Islet of Langerhans (tissue), 1 donor: ENCODE results near the gene CPSF7.
"Not testable (repeated sequence)": the region's sequence is repeated elsewhere in the genome, so short reads cannot be mapped to it uniquely, and the experiment has no call there.

Experiments used
- FAIRE-seq: peaks from one replicate; lab custom pipeline; 2011; peaks lifted over from hg19 to GRCh38; lab: Jason Lieb, UNC

CPSF7 gene, protein sequence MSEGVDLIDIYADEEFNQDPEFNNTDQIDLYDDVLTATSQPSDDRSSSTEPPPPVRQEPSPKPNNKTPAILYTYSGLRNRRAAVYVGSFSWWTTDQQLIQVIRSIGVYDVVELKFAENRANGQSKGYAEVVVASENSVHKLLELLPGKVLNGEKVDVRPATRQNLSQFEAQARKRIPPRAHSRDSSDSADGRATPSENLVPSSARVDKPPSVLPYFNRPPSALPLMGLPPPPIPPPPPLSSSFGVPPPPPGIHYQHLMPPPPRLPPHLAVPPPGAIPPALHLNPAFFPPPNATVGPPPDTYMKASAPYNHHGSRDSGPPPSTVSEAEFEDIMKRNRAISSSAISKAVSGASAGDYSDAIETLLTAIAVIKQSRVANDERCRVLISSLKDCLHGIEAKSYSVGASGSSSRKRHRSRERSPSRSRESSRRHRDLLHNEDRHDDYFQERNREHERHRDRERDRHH

DNA sequence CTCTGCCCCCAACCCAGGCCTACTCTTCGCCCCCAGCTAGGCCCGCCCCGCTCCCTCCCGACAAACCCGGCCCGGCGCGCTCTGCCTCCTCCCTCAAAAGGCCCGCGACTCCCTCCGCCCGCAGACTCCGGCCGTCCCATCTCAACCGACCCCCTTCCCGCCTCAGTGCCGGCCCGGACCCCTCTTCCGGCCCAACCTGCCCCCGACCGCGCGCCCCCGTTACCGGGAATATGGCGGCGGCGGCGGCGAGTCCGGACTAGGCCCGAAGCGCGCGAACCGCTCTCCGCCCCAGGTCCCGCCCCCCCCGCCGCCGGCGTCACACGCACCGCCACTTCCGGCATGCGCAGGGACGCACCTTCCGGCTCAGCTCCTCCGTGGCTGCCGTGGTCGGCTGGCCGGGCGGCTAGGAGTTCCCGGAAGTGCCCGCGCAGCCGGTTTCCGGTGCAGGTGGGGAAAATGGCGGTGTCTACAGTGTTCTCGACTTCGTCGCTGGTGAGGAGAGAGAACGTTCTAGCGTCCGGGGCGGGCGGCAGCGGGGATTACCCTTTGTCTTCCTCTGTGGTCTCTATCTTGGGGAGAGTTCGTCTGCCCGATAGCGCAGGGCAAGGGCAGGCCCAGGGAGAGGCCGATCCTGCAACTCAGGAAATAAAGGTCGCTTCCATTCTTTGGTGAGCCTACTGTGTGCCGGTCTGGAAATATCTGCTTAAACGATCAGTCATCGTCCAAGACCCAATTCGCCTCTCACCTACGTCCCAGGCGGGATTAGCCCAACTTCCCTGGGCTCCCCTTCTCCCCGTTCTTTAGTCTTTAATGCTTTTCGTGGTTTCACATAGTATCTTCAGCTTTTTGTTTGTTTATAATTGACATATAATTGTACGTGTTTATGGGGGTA, at the start of gene CPSF7, which contains the start of gene SDHAF2:
TSS of gene CPSF7 (minus strand) at position 285 of the 892 bp plus-strand sequence. CDS start 740 bp downstream, outside the sequence.
TSS of gene SDHAF2 (plus strand) at position 434 of the 892 bp plus-strand sequence. CDS start at position 457, 23 bp downstream.
- FAIRE-seq: no peak

DNA sequence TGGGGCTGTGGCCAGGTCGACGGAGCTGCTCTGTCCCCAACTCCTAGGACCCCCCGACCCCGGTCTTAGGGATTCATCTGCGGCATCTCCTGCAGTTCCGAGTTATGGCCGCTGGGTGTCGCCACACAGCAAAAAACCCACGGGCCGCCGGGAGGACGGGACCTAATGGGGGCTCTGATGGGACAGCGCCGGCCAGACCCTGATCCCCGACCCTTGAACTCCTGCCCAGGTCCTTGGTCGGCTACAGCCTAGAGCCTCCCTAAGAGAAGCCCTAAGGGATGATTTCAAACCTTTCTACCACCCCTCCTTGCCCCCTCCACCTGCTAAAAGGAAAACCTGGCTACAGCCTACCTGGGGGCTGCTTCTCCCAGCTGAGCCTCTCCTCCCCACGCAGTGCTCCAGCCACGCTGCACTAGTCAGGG, 48.0 kb upstream of the CPSF7 start:
- no peak for FAIRE-seq

DNA sequence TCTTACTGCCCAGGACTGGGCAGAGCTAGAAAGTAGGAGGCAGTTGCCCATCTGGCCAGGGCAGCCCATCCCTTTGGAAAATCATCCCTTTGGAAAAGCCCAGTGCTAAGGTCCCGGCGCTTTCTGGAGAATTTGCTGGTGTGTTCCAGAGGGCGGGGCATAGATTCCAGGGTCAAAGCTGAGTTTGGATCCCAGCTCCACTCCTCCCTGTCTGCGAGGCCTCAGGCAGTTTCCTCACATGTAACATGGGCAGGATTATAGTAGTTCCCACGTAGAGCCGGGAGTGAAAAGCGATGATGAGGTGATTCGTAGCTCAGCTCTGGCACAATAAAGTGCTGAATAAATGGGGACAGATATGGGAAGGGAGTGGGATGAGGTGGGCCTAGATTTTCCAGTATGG, 47.4 kb upstream of the CPSF7 start:
- FAIRE-seq: no peak

DNA sequence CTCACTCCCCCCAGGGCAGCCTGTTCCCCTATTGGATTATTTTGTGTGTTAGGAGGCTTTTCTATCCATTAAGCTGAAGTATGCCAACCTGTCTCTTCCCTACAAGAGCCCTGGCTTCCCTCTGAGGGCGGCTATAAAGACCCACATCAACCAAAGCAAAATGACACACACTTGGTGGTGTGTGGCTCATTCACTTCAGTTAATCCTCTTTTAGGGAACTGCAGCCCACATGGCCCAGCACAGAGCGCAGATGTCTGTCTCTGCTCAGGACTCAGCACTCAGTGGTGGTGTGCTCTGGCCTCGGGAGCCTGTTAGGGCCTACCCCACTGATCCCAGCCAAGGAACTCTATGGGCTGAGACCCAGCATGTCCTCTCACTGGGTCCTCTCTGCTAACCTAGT, 46.6 kb upstream of the CPSF7 start:
- FAIRE-seq: no peak

DNA sequence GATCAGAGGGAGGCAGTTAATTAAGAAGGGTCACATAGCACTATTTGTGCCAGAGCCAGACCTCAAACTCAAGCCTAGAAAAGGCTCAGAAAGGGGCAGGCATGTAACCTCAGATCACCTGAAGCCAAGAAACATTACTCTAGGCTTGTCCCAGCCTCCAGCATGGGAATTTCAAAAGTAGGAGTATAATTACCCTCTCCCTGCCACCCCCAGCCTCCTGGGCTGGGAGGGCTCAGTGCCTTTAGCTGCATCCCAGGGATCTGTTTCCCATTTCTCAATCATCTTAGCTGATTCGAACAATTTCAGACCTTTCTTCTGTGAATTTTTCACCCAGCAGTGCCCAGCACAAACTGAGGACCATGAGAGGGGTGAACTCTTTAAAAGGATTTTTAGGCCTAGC, 45.7 kb upstream of the CPSF7 start:
- no peak for FAIRE-seq

DNA sequence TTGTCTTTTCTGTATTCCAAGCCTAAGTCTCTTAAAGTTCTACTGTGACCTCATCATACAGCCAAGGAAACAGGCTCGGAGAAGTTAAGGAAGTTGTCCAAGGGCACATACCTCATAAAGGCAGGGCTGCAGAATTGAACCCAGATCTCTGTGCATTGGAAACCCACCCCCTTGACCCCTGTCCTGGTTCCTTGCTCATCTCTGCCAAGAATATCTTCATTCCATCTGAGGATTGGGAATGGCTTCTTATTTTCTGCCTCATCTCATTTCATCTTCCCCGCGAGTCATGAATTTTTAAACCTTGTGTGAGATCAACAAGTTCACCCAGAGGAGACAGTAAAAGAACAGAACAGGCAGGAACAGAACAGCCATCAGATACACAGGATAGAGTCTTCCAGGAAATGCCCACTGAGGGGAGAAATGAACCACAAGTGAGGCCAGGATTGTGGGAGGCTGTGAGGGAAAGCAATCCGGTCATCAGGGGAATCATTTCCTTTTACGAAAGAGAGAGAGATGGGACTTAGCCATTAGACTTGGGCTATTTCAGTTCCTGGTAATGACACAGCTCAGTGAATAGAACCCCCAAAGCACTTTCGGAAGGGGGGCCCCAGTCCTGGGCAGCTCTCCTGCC, 44.4 kb upstream of the CPSF7 start:
- no peak for FAIRE-seq

DNA sequence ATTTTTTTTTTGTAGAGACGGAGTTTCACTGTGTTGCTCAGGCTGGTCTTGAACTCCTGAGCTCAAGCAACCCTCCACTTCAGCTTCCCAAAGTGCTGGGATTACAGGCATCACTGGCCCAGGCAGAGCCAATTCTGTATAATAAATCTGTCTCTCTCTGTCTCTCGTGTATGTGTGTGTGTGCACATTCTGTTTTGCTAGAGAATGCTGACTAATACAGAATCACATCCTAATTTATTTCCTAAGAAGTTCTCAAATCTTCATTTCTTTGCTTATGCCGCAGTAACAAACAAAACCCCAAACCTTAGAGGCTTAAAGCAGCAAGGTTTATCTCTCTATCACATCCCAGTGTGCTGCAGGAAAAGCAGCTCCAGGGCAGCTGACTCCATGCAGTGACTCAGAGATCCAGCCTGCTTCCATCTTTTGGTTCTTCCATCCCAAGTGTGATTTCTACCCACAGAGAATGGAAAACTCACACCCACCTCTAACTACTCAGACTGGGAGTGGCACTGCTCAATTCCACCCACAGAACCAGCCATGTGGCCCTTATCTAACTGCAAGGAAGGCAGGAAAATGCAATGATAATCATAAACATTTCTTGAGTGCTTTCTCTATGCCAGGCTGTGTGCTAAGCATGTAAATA, 43.7 kb upstream of the CPSF7 start:
- FAIRE-seq: no peak

DNA sequence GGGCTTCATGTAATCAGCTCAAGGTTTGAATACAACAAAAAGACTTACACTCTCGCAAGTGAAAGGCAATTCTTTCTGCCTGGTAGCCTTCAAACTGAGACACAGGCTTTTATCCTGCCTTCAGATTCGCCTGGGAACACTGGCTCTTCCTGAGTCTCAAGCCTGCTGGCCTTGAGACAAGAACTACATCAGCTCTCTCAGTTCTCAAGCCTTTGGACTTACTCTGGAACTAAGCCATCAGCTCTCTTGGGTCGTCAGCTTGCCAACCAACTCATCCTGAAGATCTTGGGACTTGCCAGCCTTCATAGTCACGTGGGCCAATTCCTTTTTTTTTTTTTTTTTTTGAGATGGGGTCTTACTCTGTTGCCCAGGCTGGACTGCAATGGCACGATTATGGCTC, 43.1 kb upstream of the CPSF7 start:
- FAIRE-seq: no peak

DNA sequence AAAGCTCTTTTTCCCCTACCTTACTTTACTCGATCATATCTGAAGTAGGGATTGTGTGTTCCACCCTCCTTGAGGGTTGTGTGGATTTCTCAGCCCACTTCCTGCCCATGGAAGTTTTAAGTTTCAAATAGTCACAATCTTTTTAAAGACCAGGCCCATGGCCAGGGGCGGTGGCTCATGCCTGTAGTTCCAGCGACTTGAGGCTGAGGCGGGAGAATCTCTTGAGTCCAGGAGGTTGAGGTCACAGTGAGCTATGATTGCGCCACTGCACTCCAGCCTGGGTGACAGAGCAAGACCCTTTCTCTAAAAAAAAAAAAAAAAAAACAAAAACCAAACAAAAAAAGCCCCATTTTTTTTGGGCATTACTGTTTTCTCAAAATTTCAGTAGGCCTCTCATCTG, 42.5 kb upstream of the CPSF7 start:
- FAIRE-seq: no peak

DNA sequence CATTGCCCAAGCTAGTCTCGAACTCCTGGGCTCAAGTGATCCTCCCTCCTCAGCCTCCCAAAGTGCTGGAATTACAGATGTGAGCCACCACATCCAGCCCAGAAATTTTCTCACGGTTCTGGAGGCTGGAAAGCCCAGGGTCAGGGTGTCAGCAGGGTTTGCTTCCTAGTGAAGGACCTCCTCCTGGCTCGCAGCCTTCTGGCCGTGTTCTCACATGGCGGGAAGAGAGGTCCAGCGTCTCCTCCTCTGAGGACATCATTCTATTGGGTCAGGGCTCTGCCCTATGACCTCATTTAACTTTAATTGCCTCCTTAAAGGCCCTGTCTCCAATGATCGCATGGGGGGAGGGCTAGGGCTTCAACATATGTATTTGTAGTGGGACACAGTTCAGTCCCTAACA, 38.2 kb upstream of the CPSF7 start:
- FAIRE-seq: no peak

DNA sequence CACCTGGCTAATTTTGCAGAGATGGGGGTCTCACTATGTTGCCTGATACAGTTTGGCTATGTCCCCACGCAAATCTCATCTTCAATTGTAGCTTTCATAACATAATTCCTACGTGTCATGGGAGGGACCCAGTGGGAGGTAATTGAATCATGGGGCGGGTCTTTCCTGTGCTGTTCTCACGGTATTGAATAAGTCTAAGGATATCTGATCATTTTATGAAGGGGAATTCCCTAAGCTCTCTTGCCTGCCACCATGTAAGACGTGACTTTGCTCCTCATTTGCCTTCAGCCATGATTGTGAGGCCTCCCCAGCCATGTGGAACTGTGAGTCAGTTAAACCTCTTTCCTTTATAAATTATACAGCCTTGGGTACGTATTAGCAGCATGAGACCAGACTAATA, 37.8 kb upstream of the CPSF7 start:
- not testable (repeated sequence) for FAIRE-seq

DNA sequence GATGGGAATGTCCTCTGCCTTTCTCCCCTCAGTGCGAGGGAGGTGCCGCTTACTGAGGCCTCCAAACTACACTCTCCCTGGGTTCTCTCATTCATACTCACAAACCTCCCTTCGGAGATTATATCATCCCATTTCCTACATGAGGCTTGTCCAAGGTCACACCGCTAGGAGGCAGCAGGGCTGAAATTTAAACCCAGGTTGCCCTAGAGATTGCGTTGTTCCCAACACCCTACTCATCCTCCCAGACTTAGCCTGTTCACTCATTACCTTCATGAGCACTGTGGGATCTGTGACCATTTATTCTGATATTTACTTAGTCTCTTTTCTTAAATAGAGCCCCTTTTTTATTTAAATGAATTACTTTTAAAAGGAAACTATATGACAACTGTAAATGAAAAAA, 31.2 kb upstream of the CPSF7 start:
- FAIRE-seq: no peak

DNA sequence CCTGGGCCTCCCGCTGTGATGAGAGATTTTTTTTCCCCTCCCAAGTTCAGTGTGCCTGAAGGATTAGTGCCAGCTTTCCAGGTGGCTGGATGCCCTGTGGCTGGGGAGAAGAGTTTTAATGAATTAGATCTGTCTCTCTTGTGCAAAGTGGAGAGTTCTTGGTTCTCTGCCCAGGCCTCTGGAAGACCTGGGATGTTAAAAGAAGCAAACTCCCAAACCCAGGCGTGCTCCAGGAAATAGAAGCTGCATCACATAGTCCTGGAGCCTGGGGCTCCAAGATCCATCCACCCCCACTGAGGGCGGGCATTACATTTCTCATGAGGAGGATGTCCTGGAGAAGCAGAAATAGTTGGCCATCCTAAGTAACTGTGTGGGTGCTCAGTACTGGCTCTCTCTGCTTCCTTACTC, 30.7 kb upstream of the CPSF7 start:
- FAIRE-seq: no peak

DNA sequence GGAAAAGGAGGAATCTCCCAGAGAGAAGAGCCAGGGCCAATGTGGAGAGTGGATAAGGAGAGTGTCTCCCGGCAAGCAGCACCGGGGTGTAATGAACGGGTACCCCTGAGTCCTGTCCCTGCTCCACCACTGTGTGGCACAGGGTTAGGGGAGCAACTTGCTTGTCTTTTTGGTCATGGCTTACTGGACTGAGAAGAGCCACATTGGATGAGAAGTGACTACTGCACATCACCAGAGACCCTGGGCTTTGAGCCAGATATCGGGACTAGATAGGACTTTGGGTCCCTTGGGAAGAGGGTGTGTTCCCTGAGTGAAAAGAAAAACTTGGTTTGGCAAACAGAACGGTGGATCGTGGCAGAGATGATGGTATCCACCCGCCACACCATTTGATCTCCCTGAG, 24.7 kb upstream of the CPSF7 start:
- FAIRE-seq: no peak

DNA sequence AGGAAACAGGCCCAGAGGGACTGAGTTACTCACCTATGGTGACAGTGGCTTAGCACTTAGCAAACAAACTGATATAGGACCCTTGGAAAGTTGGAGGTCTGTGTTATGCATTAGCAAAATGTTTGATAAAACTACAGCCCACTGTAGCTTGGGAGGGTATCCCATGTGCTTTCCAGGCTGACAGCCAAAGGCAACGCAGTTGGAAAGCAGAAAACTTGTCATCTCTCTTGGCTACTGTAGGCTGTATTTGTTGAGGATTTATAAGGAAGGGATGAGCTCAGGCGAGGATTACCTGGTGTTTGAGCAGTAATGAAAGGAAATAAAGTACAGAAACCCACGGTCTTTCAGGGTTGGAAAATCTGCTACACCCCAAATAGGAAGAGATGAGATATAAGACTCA, 23.9 kb upstream of the CPSF7 start:
- no peak for FAIRE-seq

DNA sequence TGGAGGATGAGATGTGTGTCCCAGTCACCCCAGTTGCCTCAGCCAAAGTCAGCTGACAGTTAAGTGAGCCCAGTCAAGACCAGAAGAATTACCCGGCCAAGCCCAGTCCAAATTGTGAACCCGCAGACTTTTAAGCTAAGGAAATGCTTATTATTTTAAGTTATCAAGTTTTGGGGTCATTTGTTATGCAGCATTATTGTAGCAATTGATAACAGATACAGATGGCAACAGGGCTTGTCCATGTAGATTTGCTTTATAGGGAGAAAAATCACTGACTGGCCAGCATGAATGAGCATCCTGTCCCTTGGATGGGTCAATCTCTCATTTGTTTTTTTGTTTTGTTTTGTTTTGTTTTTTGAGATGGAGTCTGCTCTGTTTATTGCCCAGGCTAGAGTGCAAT, 23.1 kb upstream of the CPSF7 start:
- FAIRE-seq: no peak

DNA sequence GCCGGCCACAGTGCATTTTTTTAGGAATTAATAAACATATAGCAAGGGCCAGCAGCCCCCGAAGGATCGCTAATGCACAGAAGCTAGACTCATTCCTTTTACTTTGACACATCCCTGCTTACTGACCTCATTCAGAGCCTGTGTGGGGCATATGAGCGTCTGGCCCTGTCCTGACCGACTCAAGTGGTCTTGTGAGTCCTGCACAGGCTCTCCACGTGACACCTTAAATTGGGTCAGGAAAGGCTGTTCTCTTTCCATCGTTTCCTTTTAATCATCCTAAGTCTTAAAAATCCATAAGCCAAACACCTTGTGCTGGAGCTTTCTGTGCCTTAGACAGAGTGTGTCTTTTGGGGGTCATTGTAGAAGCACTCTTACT, 18.8 kb upstream of the CPSF7 start:
- no peak for FAIRE-seq

DNA sequence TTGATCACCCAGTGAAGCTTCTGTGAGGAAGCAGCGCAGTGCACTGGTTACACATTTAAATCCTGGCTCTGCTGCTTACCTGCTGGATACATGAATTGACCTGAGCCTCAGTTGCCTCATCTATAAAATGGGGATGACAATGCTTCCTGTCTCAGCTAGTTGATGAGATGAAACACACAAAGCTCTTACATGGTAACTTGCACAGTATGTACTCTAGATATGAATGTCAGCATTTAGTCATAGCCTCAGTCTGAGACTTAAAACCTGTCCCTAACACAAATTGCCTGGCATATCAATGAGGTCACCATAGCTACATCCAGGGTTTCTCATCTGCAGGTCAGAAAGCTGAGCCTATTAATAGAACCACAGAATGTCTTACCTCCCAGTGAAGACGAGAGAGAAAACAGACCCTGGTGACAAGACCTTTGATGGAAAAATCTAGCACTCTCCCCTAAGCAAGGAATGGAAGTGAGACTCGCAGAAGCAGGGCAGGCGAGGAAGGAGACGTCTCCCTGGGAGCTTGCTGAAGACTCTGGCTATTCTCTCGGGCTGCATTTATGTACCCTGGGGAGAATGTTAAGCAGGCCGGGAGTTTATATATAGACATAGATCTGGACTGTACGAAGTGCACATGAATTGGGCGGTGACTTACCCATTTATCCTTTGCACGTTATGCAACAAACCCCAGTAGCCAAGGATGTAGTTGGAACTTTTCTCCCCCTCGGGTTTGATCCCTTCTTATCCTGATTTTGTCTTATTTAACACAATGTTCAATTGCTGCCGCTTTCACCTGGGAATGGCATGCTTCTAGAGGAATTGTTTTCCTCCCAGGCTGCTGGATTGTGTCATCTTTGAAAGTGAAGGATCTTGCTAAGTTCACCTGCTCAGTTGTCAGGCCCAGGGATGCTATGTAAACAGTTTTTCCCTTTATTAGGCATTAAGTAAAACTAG, 18.1 kb upstream of the CPSF7 start:
- no peak for FAIRE-seq

DNA sequence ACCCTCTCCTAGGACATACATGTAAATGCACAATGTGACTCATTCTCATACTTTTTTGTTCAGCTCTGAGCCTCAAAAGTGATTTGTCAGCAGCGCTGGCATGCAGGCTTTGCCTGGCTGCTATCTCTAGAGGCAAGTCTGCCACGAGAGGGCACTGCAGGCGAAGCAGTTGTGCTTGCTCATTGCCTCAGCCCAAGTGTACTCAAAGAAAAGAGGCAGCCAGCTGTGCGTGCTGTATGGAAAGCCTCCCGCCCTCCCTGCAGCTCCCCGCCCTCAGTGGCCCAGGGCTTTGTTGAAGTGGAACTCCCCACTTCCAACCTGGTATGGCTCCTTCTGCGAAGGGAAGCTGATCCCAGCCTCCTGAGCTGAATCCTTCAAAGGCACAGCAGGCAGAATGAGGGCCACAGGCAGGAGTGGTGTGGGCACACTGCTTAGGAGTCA, 16.5 kb upstream of the CPSF7 start:
- no peak for FAIRE-seq

DNA sequence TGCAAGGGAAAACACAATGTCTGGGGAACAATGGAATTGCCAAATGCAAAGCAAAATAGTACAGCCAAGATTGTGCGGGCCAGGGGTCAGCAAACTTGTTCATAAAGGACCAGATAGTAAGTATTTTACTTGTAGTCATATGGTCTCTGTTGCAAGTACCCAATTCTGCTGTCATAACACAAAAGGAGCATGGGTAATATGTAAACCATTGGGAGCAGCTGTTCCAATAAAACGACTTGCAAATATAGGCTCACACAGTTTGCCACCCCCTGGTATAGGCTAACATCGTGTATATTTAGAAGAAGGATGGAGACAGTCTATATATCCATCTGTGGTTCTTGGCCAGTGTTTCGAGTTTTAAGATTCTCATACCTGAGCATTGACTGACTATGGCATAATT, 15.7 kb upstream of the CPSF7 start:
- FAIRE-seq: no peak

DNA sequence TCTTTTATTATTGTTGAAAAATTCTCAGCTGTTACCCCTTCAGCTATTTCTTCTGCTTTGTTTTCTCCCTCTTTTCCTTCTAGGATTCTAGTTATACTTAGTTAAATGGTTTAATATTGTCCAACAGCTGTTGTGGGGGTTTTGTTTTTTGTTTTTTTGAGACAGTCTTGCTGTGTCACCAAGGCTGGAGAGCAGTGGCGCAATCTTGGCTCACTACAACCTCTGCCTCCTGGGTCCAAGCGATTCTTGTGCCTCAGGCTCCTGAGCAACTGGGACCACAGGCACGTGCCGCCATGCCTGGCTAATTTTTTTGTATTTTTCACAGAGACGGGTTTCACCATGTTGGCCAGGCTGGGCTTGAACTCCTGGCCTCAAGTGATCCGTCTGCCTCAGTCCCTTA, 12.8 kb upstream of the CPSF7 start:
- FAIRE-seq: no peak
